ENCODE results near the gene ZNF600.
"Not testable (repeated sequence)": the region's sequence is repeated elsewhere in the genome, so short reads cannot be mapped to it uniquely, and the experiment has no call there.

ZNF600 gene

DNA sequence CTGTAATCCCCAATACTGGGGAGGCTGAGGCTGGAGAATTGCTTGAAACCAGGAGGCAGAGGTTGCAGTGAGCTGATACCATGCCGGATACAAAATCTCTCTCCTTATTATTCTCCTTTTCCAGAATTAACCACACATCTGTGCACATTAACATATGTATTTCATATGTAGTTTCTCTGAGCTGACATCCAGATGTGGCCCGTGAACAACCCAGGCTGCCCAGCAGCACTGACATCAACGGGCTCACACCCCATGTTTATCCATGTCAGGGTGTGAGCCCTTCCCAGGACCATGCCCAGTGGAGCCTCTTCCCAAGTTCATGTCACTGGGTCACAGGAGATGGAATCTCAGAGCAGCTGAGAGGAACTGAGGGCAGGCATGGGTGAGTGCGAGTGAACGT, 71.3 kb downstream of the ZNF600 start:
- peaks cover 0 to 24% of the 10 kb centered on the region in 2 donors for H3K9me3 ChIP-seq (replicated peaks in 1 of 2; ENCODE audit: control insufficient read depth in 2 of 2, insufficient read depth in 1 of 2, low read depth in 1 of 2, low read length in 2 of 2)
- H3K9ac ChIP-seq (ENCODE audit: low read depth, low read length, poor library complexity); H3K14ac ChIP-seq (ENCODE audit: low read length); H2BK5ac ChIP-seq (ENCODE audit: low read length); H2AK5ac ChIP-seq (ENCODE audit: low read depth, low read length); H3K27me3 ChIP-seq (ENCODE audit: control insufficient read depth in 3 of 3, insufficient read depth in 3 of 3, low read depth in 1 of 3, low read length in 3 of 3); H4K8ac ChIP-seq (ENCODE audit: low read depth, low read length); DNase-seq (ENCODE audit: low spot score); H3K4me3 ChIP-seq (ENCODE audit: low read length in 2 of 2); H2BK120ac ChIP-seq (ENCODE audit: low read depth, low read length); H2AFZ ChIP-seq (ENCODE audit: low read length); H2BK12ac ChIP-seq (ENCODE audit: low read length); H3K4me2 ChIP-seq (ENCODE audit: insufficient read depth, low read length, poor library complexity, severe bottlenecking); H2BK15ac ChIP-seq (ENCODE audit: low read length); H3K23ac ChIP-seq (ENCODE audit: low read depth, low read length, poor library complexity); H3K79me1 ChIP-seq (ENCODE audit: low read depth, low read length); H3K27ac ChIP-seq (replicated peaks; ENCODE audit: low read length); H3K4me1 ChIP-seq (ENCODE audit: control insufficient read depth in 2 of 2, insufficient read depth in 1 of 2, low read depth in 1 of 2, low read length in 2 of 2); H4K91ac ChIP-seq (ENCODE audit: low read depth, low read length, poor library complexity); H3K18ac ChIP-seq (ENCODE audit: low read length); H3K4ac ChIP-seq (ENCODE audit: low read length): not testable (repeated sequence)
- no CpG with 5 or more reads among the region's 5 CpGs for WGBS, 2 donors (ENCODE audit: extremely low coverage in 2 of 2, insufficient read length in 2 of 2, insufficient replicate concordance in 1 of 2)
- H3K36me3 ChIP-seq (replicated peaks in 1 of 2; ENCODE audit: control insufficient read depth in 2 of 2, insufficient read depth in 2 of 2, low read length in 2 of 2), result peaks cover 6 to 64% of the 10 kb centered on the region in 2 donors
